Measurements from ENCODE around the gene CRIM1. TPM values are rescaled to one million over a fixed set of nuclear protein-coding genes. Genes with fewer than 3 reads are reported as not detected.
"Not testable (repeated sequence)": the region's sequence is repeated elsewhere in the genome, so short reads cannot be mapped to it uniquely, and the experiment has no call there.

Gene CRIM1
- total RNA-seq, 2 experiments from 2014 or later: 3.9 to 5.2 TPM

DNA sequence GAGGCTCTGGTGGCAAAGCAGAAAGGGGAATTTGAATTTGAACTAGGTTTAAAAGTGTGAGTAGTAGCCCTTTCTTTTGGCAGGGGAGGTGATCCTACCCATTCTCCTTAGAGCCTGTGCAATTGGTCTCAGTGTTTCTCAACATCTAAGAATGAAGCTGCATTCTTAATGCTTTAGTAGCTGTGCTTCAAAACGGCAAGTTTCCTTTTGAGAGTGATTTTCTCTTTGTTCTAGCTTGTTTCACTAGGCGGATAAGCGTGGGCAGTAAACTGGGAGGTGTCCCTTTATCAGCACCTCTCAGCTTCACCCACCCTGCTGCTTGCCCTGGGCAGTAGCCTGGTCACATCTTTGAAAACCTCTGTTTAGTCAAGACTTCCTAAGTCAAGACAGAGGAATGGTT lies 6.7 kb downstream of the CRIM1 start:
- CTCF ChIA-PET: interaction anchor here (0.7 kb wide), 1 partner anchor 9 kb away, joined by 3 read pairs; no protein-coding TSS in a partner anchor
- intact Hi-C loops (cut with DNase I, micrococcal nuclease): no loop called here
- Mint-ChIP-seq H3K27ac (no peak overlapping the region), H3K27me3 (peaks cover 33% of the 10 kb centered on the region), H3K36me3 (ENCODE audit: low read depth) (no peaks in the 10 kb centered on the region), H3K9me3 (ENCODE audit: low read depth) (no peaks in the 10 kb centered on the region), H3K4me1 (peaks cover 17% of the 10 kb centered on the region), H3K4me3 (no peak overlapping the region)
- POLR2A ChIA-PET: interaction anchor here (0.7 kb wide), 1 partner anchor 213 kb away, joined by 3 read pairs; no protein-coding TSS in a partner anchor
- DNase-seq (no peak), ATAC-seq (no peak)

DNA sequence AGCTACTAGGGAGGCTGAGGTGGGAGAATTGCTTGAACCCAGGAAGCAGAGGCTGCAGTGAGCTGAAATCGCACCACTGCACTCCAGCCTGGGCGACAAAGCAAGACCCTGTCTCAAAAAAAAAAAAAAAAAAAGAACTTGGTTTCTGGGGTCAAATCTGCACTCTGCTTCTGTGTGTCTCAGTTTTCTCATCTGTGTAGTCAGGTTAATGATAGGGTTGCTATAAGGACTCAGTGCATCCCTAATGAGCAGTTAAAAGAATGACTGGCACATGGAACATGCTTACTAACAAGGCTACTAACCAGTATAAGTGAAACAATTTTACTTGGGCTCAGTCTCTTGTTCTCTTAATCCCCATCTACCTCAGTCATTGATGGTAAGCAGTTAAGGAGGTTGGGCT lies 7.5 kb downstream of the CRIM1 start:
- H3K27ac Mint-ChIP-seq; H3K4me3 Mint-ChIP-seq; H3K4me1 Mint-ChIP-seq; H3K36me3 Mint-ChIP-seq (ENCODE audit: low read depth); CTCF ChIA-PET; H3K9me3 Mint-ChIP-seq (ENCODE audit: low read depth); DNase-seq; ATAC-seq; intact Hi-C loops (cut with DNase I, micrococcal nuclease): not testable (repeated sequence)
- H3K27me3 Mint-ChIP-seq: peaks cover 26% of the 10 kb centered on the region
- POLR2A ChIA-PET: interaction anchor here (0.7 kb wide), 1 partner anchor 214 kb away, joined by 3 read pairs; no protein-coding TSS in a partner anchor

DNA sequence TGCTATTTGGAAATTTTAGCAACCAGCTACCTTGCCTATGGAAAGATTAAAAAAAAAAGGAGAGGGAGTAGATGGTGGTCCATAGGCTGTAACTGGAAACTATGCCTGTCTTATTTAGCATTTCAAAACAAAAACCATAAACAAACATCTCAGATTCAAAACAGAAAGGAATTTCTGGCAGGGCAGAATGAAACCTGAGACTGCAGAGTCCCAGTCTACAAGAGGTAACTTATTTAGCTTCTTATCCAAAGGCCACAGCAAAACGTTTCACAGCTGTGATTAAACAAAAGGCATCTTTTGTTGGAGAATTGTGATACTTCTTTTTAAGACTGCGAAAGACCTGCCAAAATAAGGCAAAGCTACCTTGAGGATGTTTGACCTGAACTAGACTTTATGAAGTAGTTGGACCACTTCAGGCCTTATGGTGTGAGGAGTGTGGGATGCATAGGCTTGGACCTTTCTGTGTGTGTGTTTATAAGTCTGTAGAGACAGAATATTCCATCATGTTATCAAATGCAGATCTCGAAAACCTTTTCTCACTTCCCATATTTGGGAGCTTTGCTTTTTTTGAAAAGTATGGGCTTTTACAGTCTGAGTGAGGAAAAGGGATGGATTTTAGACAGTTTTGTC lies 11.0 kb downstream of the CRIM1 start:
- H3K36me3 Mint-ChIP-seq (ENCODE audit: low read depth): no peaks in the 10 kb centered on the region
- POLR2A ChIA-PET: no interaction called here
- DNase-seq: no peak
- no peak overlapping the region for H3K4me3 Mint-ChIP-seq
- H3K27me3 Mint-ChIP-seq: peaks cover 8% of the 10 kb centered on the region
- H3K9me3 Mint-ChIP-seq (ENCODE audit: low read depth): no peaks in the 10 kb centered on the region
- CTCF ChIA-PET: no interaction called here
- no peak overlapping the region for H3K27ac Mint-ChIP-seq
- no peaks in the 10 kb centered on the region for H3K4me1 Mint-ChIP-seq
- intact Hi-C loops (cut with DNase I, micrococcal nuclease): no loop called here
- no peak for ATAC-seq

DNA sequence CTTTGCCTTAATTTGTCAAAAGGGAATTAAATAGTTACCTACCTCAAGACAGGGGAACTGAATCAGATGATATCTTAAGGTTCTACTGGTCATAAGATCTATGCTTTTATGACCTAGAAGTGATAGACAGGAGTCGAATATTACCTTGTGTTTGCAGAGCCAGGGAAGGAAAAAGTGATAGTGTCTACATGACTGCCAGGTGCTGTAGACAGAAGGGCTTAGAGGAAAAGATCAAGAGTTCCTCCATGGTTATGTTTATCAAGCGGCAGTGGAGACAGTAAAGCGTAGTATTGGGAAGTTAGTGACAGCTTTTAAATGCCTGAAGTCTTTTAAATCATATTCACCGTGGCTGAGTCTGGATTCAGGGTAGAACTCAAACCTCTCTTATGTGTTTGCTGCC lies 11.9 kb downstream of the CRIM1 start:
- POLR2A ChIA-PET: no interaction called here
- DNase-seq: no peak
- CTCF ChIA-PET: no interaction called here
- no peaks in the 10 kb centered on the region for H3K9me3 Mint-ChIP-seq (ENCODE audit: low read depth)
- no peak for ATAC-seq
- no peak overlapping the region for H3K27ac Mint-ChIP-seq
- no peaks in the 10 kb centered on the region for H3K36me3 Mint-ChIP-seq (ENCODE audit: low read depth)
- no peak overlapping the region for H3K4me3 Mint-ChIP-seq
- peaks cover 5% of the 10 kb centered on the region for H3K27me3 Mint-ChIP-seq
- no peaks in the 10 kb centered on the region for H3K4me1 Mint-ChIP-seq
- intact Hi-C loops (cut with DNase I, micrococcal nuclease): no loop called here

DNA sequence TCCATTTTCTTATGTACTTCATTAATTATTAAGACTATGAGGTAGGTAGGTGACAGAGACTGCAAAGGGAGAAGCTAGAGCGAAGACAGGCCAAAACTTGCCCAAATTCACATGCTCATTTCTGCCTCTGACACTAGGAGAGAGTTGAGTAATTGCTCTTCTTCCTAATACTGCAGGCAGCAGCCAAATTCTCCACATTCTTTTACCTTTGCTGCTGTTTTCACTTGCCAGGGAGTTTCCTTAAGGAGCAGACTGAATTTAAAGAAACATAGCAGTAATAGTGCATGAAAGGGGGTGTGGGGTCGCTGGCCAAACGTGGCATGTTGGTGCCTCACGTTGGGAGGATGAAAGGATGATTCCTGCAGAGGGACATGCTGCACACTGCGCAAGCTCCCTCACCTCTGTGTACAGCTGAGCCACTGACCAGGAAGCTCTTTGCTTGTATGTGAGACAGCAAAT lies 12.3 kb downstream of the CRIM1 start:
- no peak overlapping the region for H3K27ac Mint-ChIP-seq
- H3K27me3 Mint-ChIP-seq: peaks cover 5% of the 10 kb centered on the region
- ChIA-PET POLR2A (no interaction called here), CTCF (interaction anchor here (0.6 kb wide), 1 partner anchor 122 kb away, joined by 3 read pairs; no protein-coding TSS in a partner anchor)
- no peak overlapping the region for H3K4me3 Mint-ChIP-seq
- no peak for ATAC-seq
- intact Hi-C loops (cut with DNase I, micrococcal nuclease): no loop called here
- DNase-seq: no peak
- no peaks in the 10 kb centered on the region for H3K36me3 Mint-ChIP-seq (ENCODE audit: low read depth)
- no peaks in the 10 kb centered on the region for H3K9me3 Mint-ChIP-seq (ENCODE audit: low read depth)
- H3K4me1 Mint-ChIP-seq: peaks cover under 1% of the 10 kb centered on the region

DNA sequence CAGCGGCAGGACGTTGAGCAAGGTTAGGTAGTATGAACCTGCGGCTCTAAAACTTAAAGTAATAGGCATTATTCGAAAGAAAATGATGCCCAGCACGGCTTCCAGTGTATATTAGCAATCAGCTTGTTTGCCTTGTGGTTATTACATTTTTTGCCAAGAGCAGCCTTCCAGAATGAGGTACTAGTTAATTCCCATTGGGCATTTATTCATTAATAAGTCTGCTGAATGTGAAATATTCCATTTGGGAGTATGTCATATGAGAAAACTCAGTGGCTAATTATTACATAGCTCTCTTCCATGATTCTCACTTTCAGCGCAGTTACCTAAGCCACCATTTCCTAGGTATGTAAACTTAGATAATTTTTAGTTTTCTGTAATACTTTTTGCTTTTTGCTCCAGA lies 12.9 kb downstream of the CRIM1 start:
- H3K4me1 Mint-ChIP-seq: peaks cover 6% of the 10 kb centered on the region
- ATAC-seq (no peak), DNase-seq (no peak)
- no peak overlapping the region for H3K4me3 Mint-ChIP-seq
- H3K9me3 Mint-ChIP-seq (ENCODE audit: low read depth): no peaks in the 10 kb centered on the region
- CTCF ChIA-PET: interaction anchor here (0.6 kb wide), 1 partner anchor 122 kb away, joined by 3 read pairs; no protein-coding TSS in a partner anchor
- H3K36me3 Mint-ChIP-seq (ENCODE audit: low read depth): no peaks in the 10 kb centered on the region
- H3K27me3 Mint-ChIP-seq: peaks cover 5% of the 10 kb centered on the region
- intact Hi-C loops (cut with DNase I, micrococcal nuclease): no loop called here
- H3K27ac Mint-ChIP-seq: no peak overlapping the region
- POLR2A ChIA-PET: no interaction called here

DNA sequence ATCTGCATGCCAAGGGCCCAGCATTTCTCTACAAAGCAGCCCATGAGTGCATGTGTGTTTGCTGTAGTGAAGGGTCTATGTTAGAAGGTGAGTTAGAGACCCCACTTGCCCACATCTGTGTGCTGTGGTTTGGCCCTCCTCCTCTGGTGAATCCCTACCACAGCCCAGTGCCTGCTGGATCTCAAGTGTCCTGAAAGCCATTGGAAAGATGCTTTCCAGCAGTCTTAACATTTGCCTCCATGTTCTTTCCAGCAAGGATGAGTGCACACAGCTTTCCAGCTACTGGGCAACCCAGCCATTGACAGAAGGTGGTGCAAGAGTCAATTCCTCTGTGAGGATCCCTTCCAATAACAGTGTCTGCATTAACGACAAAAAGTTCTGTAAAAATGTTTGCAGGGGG lies 13.6 kb downstream of the CRIM1 start:
- peaks cover 9% of the 10 kb centered on the region for H3K4me1 Mint-ChIP-seq
- ATAC-seq (no peak), DNase-seq (no peak)
- POLR2A ChIA-PET: no interaction called here
- H3K36me3 Mint-ChIP-seq (ENCODE audit: low read depth): no peaks in the 10 kb centered on the region
- CTCF ChIA-PET: no interaction called here
- peaks cover 5% of the 10 kb centered on the region for H3K27me3 Mint-ChIP-seq
- H3K4me3 Mint-ChIP-seq: no peak overlapping the region
- no peak overlapping the region for H3K27ac Mint-ChIP-seq
- intact Hi-C loops (cut with DNase I, micrococcal nuclease): no loop called here
- H3K9me3 Mint-ChIP-seq (ENCODE audit: low read depth): no peaks in the 10 kb centered on the region

DNA sequence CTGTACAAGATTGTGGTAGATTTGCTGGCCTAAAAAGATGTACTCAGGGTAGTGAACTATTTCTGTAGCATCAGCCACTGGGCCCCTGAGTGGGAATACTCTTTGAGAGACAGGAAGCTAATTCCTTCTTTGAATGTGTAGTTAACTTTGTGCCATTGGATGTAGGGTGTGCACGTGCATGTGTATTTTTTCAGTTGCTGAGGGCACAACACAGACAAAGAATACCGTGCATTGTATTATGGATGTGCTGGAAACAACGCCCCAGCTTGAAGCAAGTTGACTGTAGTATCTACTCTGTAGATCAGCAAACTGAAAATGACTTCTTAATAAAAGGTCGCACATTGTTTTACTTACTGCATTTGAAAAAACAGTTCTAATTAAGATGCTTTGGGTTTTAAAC lies 14.1 kb downstream of the CRIM1 start:
- no peak overlapping the region for H3K4me3 Mint-ChIP-seq
- ChIA-PET POLR2A (no interaction called here), CTCF (interaction anchor here (1.0 to 1.5 kb wide), 2 partner anchors 10 to 278 kb away, joined by 3 to 4 read pairs; no protein-coding TSS in a partner anchor)
- H3K4me1 Mint-ChIP-seq: peaks cover 9% of the 10 kb centered on the region
- H3K9me3 Mint-ChIP-seq (ENCODE audit: low read depth): no peaks in the 10 kb centered on the region
- H3K27ac Mint-ChIP-seq: no peak overlapping the region
- peaks cover 3% of the 10 kb centered on the region for H3K27me3 Mint-ChIP-seq
- intact Hi-C loops (cut with DNase I, micrococcal nuclease): no loop called here
- no peak for ATAC-seq
- DNase-seq: no peak
- H3K36me3 Mint-ChIP-seq (ENCODE audit: low read depth): no peaks in the 10 kb centered on the region

DNA sequence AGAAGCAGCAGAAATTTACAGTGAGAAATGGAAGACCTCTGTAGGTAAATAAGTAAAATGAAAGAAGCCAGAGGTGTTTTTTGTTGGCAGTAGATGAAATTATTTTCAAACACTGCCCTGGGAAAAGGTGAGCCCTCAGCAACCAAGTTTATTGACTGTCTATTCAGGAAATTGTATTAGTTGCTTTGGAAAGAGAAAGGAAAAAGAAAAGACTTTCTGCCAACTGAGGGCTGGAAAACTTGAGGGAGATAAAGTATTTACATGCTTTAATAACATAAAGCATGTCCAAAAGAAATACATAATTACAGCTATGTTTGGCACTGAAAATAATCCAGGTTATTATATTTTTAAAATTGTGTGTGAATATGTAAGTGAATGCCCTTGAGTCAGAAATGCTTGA lies 14.7 kb downstream of the CRIM1 start:
- Mint-ChIP-seq H3K27ac (no peak overlapping the region), H3K27me3 (peaks cover 2% of the 10 kb centered on the region), H3K36me3 (ENCODE audit: low read depth) (no peaks in the 10 kb centered on the region), H3K4me1 (peaks cover 9% of the 10 kb centered on the region), H3K9me3 (ENCODE audit: low read depth) (no peaks in the 10 kb centered on the region), H3K4me3 (no peak overlapping the region)
- intact Hi-C loops (cut with DNase I, micrococcal nuclease): no loop called here
- no peak for DNase-seq
- CTCF ChIA-PET: interaction anchor here (1.0 to 1.5 kb wide), 2 partner anchors 10 to 277 kb away, joined by 3 to 4 read pairs; no protein-coding TSS in a partner anchor
- no peak for ATAC-seq
- POLR2A ChIA-PET: no interaction called here

DNA sequence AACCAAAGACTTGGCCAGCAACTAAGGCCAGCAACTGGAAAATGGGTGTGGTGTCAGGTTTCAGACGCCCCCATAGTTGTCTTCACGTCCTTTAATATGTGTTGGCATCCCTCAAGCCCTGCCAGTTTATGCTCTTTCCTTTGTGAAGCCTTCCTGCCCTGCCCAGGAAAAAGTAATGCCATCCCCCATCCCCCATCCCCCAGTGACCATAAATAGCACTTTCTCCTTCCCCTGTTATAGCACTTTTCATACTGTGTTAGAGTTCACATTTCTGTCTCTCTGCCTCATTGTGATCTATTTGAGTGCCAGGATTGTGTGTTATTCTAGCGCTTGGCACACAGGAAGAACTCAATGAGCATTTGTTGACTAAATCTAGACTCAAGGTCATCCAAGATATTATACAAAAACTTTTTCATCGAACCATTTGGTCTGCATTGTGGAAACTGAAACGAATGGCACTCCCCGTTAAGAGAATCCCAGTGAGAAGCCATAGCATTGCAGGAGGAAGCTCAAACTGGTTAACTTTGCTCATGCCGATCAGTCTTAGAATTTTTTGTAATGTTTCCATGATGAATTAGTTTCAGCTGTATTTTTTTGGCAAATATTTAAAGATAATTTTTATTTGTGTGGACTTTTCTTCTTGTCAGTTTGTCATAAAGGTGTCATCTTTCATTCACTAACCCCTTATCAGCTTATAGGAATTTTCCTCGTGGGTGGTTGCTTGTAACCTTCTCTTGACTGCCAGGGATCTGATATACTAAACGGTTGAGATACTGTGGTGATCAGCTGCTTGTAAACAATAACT lies 15.7 kb downstream of the CRIM1 start:
- intact Hi-C loops (cut with DNase I, micrococcal nuclease): no loop called here
- ATAC-seq (no peak), DNase-seq (no peak)
- POLR2A ChIA-PET: no interaction called here
- peaks cover 9% of the 10 kb centered on the region for H3K4me1 Mint-ChIP-seq
- H3K4me3 Mint-ChIP-seq: no peak overlapping the region
- no peaks in the 10 kb centered on the region for H3K9me3 Mint-ChIP-seq (ENCODE audit: low read depth)
- H3K36me3 Mint-ChIP-seq (ENCODE audit: low read depth): no peaks in the 10 kb centered on the region
- CTCF ChIA-PET: interaction anchor here (0.6 to 1.5 kb wide), 4 partner anchors 9 to 33 kb away, joined by 3 to 4 read pairs (median 3); no protein-coding TSS in a partner anchor
- no peak overlapping the region for H3K27ac Mint-ChIP-seq
- H3K27me3 Mint-ChIP-seq: no peaks in the 10 kb centered on the region

DNA sequence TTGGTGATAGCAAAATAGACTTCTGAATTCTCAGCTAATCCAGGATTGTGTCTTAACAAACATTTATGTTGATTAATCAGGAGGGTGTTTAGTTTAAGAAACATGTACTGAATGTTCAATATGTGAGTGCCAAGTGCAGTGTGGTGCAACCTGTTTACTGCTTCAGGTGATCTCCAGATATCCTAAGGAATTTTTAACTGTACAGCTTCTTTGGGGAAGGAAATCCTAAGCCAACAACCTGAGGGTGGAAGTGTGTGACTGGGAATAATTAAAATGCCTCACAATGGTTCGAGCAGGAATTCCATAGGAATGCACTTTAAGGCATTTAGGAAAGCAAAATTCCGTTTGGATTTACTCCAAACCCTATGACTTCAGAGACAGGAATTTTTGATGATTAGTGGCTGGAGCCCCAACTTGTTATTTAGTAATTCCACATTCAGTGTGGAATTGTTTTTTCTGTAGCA lies 16.4 kb downstream of the CRIM1 start:
- DNase-seq (no peak), ATAC-seq (no peak)
- no peaks in the 10 kb centered on the region for H3K9me3 Mint-ChIP-seq (ENCODE audit: low read depth)
- no peak overlapping the region for H3K27ac Mint-ChIP-seq
- no peak overlapping the region for H3K4me3 Mint-ChIP-seq
- no peaks in the 10 kb centered on the region for H3K36me3 Mint-ChIP-seq (ENCODE audit: low read depth)
- ChIA-PET CTCF (interaction anchor here (1.3 to 1.7 kb wide), 2 partner anchors 17 to 32 kb away, joined by 3 to 5 read pairs; partner anchors contain the start of gene CRIM1), POLR2A (no interaction called here)
- intact Hi-C loops (cut with DNase I, micrococcal nuclease): no loop called here
- peaks cover 9% of the 10 kb centered on the region for H3K4me1 Mint-ChIP-seq
- no peaks in the 10 kb centered on the region for H3K27me3 Mint-ChIP-seq

Measured in activated CD4-positive, alpha-beta T cell treated with anti-CD3 and anti-CD28 coated beads for 36 hours (primary cell).